ENCODE measurements around the gene CYTH1.

GRCh38 chr17:78678222-78678557 is 103.9 kb downstream of the CYTH1 start:
- TF ChIP-seq GATA2 (IDR thresholded peaks at IDR 0.05; ENCODE audit: low read depth, low read length) (no peak), GATA3 (IDR thresholded peaks at IDR 0.05; ENCODE audit: low read depth, low read length) (no peak)

Measured in SH-SY5Y (cell line).